ENCODE measurements around the gene ADGRA3.
"Not testable (repeated sequence)": the region's sequence is repeated elsewhere in the genome, so short reads cannot be mapped to it uniquely, and the experiment has no call there.

The ADGRA3 gene

GRCh38 chr4:22485737-22486136 lies 30.1 kb downstream of the ADGRA3 start:
- no peak for DNase-seq (ENCODE audit: extremely low spot score, insufficient read length, low read depth)

DNA sequence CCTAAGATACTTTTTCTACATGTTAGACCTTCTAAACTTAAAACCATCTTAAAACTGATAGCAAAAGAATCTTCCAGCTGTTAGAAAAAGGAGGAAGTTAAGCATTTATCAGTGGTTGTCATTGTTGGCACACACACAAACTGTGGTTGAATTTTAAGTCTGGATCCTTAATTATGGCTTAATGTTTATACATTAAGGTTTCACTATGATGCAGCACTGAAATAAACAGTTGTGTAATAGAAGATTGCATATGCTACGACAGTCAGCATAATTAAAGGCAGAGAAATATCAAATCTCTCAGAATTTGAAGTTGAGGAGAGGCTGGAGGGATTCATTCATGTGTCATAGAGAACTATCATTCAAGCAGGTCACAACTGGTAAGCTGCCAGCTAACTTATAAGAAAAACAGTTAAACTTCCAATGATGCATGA lies 32.3 kb downstream of the ADGRA3 start:
- FAIRE-seq (no peak), DNase-seq (ENCODE audit: extremely low spot score, insufficient read length, low read depth) (no peak)

More at GRCh38 chr4:22485737-22486136, 30.1 kb downstream of the ADGRA3 start:
- FAIRE-seq, result no peak

DNA sequence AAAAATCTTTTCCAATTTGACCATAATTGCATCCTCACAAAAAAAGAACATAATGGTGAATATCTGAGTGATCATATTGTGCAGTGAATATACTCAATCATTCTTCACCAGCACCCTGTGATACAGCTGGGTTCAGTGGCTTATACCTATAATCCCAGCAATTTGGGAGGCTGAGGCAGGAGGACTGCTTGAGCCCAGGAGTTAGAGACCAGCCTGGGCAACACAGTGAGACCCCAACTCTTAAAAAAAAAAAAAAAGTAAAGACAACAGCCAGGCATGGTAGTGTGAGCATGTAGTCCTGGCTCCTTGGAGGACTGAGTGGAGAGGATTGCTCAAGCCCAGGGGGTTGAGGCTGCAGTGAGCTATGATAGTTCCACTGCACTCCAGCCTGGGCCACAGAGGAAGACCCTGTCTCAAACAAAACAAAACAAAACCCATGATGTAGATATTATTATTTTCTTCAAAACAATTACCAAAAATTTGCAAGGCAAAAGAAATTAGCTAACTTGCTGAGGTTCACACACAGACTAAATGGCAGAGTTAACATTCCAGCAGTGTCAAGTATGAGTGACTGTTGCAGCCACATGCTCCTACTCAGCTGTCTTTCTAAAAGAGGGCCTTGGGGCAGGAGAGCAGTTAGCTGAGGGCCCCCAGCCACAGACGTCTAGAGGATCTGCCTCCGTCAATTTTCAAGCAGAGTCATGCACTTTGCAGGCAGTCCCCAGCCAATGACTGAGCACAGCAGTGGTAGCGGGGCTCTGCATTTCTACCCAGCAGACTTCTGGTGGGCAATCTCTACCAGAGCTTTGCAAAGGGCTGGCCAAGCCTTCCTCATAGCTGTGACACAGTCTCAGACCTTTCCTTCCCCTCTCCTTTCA lies 33.4 kb downstream of the ADGRA3 start:
- no peak for FAIRE-seq
- no peak for DNase-seq (ENCODE audit: extremely low spot score, insufficient read length, low read depth)

- no peak for FAIRE-seq
These were observed 35.1 kb downstream of the ADGRA3 start for GRCh38 chr4:22480675-22481327.

DNA sequence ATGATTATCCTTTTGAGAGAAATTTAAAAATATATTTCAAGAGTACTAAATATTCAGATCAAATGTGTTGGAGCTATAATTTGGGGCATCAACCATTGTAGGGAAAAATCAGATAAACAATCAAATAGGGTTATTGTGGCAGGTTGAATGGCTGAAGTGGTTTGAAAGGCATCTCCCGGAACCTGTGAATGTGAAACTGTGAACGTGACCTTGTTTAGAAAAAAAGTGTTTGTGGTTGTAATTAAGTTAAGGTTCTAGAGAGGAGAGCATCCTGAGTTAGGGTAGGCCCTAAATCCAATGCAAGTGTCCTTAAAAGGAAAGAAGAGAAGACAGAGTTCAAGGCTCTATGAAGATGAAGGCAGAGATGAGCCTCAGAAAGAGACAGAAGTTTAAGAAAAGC lies 37.4 kb downstream of the ADGRA3 start:
- DNase-seq (ENCODE audit: extremely low spot score, insufficient read length, low read depth), result no peak
- FAIRE-seq, result no peak

More at GRCh38 chr4:22480675-22481327, 35.1 kb downstream of the ADGRA3 start:
- DNase-seq (ENCODE audit: extremely low spot score, insufficient read length, low read depth), result no peak

GRCh38 chr4:22477813-22478182 lies 38.1 kb downstream of the ADGRA3 start:
- DNase-seq (ENCODE audit: extremely low spot score, insufficient read length, low read depth) (no peak), FAIRE-seq (no peak)

DNA sequence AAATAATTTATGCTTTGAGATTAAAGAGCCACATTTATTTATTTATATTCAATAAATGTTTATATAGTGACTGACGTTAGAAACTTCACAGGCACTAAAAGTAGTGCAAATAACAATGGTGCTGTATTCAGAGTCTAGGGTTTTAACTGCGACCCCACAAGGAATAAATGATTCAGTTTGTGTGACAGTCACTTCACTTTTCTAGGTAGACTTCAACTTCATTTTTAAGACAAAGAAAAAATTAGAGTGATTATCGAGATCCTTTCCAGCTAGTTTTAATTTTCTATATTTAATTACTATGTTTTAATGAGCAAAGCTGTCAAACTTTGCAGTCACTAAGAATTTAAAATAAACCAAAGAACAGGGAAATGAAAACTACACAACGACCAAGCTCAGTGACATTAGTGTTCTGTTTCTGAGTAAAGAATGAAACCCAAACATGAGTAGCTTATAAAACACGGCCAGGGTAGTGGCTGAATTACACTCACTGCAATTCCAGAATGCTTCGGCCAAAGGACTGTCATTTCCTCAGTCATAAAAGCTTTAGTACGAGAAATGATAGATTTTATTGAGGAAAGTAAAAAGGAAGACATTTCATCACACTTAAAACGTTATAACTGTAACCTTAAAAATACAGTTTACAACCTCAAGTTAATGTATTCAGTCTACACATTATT lies 38.6 kb downstream of the ADGRA3 start:
- DNase-seq (ENCODE audit: extremely low spot score, insufficient read length, low read depth) (no peak), FAIRE-seq (no peak)

GRCh38 chr4:22476011-22476410 lies 39.9 kb downstream of the ADGRA3 start:
- FAIRE-seq, result no peak
- no peak for DNase-seq (ENCODE audit: extremely low spot score, insufficient read length, low read depth)

DNA sequence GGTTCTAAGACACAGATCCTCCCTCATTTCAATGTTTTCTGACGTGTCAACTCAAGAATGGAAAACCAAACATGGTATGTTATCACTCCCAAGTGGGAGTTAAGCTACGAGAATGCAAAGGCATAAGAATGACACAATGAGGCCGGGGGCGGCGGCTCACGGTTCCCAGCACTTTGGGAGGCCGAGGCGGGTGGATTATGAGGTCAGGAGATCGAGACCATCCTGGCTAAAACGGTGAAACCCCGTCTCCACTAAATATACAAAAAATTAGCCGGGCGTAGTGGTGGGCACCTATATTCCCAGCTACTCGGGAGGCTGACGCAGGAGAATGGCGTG lies 40.6 kb downstream of the ADGRA3 start:
- DNase-seq (ENCODE audit: extremely low spot score, insufficient read length, low read depth); FAIRE-seq: not testable (repeated sequence)

DNA sequence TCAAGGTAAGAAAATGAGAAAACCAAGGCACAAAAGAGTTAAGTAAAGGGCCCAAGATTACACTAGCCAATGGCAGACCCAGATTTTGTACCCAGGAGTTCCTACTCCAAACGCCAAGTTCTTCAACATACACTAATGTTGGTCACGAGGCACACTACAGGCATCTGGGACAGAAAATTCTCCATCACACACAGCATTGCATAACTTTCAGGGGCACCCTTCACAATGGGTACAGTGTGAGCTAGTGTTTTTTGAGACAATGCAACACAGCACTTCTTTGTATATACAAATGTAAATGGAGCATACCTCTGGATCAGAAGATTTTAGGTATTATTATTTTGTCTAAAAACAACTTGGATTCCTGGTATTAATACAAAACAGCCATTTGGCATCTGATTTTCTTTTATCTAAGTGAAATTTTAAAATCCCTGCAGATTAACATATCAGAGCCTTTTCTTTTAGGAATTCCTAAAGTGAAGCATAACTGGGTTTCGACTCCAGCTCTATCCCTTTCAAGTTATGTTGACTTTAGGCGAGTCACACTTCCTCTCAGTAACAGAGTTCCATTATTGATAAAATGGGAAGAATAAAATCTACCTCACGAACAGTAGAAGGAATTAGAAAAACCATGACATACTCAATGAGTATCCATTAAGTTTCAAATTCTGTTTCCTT lies 41.1 kb downstream of the ADGRA3 start:
- no peak for FAIRE-seq
- DNase-seq (ENCODE audit: extremely low spot score, insufficient read length, low read depth), result no peak

GRCh38 chr4:22473268-22473667 lies 42.6 kb downstream of the ADGRA3 start:
- FAIRE-seq, result no peak

DNA sequence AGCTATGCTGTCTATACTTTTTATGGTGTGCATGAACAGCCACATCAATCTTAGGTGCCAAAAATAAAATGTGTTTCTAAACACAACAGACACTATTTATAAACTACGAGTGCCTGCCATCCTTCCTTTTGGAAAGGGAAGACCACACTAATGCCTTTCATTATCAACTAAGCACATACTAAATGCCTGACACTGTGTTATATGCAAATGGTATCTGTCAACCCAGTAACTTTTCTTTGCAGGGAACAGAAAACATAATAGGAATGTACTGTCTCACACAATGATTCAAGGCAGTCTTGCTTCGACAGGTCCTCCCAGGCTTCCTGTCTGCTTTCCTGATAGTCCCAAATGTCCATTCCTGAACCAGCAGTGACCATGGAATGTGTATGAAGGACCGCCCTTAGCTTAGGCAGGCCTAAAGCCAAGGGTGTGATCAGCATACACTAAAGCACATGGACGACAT lies 43.8 kb downstream of the ADGRA3 start:
- FAIRE-seq (no peak), DNase-seq (ENCODE audit: extremely low spot score, insufficient read length, low read depth) (no peak)

More at GRCh38 chr4:22473268-22473667, 42.6 kb downstream of the ADGRA3 start:
- no peak for DNase-seq (ENCODE audit: extremely low spot score, insufficient read length, low read depth)

DNA sequence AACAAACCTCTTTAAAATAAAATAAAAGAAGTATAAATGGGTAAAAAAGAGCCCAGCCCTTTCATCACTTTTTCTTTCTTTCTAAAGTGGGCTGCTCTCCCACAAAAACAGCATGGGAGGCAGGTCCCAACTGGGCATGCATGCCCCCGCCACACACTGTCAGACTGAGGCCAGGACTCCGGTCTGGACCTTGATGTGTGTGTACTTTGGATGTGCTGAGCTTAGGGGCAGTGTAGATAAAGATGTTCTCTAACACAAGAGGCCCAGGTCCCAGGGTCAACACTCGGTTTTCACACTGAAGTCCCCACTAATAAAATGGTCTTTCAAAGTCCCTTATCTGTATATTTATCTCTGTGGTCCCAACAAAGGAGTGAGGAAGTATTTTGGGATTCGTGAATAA lies 44.4 kb downstream of the ADGRA3 start:
- no peak for FAIRE-seq
- DNase-seq (ENCODE audit: extremely low spot score, insufficient read length, low read depth), result no peak

GRCh38 chr4:22466581-22466980 lies 49.3 kb downstream of the ADGRA3 start:
- no peak for FAIRE-seq
- DNase-seq (ENCODE audit: extremely low spot score, insufficient read length, low read depth), result no peak

GRCh38 chr4:22465996-22466395 lies 49.9 kb downstream of the ADGRA3 start:
- no peak for FAIRE-seq
- DNase-seq (ENCODE audit: extremely low spot score, insufficient read length, low read depth), result no peak

DNA sequence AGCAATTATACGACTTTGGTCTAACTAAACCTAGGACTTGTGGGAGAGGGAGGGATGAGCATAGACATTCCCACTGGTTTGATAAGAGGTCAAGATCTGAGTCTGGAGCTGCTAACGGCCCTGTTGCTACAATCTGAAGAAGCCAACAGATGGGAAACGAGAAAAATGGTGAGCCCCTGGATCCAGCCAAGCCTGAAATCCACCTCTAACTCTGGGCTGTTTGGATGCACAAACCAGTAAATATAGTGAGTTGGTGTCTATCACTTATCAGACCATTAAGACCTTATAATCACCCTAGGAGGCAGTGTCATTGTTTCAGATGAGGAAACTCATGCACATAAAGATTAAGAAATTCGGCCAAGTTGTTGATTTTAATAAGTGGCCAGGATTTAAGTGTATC lies 50.5 kb downstream of the ADGRA3 start:
- DNase-seq (ENCODE audit: extremely low spot score, insufficient read length, low read depth) (no peak), FAIRE-seq (no peak)

GRCh38 chr4:22463179-22463578 lies 52.7 kb downstream of the ADGRA3 start:
- FAIRE-seq, result no peak
- DNase-seq (ENCODE audit: extremely low spot score, insufficient read length, low read depth), result no peak

DNA sequence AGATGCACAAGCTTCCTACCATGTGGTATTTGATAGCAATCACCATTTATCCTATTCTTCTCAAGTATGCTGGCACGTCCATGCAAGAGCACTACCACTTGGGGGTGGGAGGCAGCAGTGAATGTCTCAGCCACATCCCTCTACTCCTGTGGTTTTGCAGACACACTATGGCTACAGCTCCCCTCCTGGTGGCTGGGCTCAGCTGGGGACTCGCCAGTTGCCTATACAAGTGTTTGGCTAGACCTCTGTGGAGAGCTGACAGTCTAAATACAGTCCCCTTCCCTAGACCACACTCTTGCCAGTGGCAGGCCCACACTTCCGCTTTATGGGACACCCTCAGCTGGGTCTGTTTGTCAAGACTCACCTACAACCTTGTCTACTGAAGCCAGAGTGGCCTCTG lies 53.2 kb downstream of the ADGRA3 start:
- DNase-seq (ENCODE audit: extremely low spot score, insufficient read length, low read depth), result no peak
- FAIRE-seq, result no peak

- FAIRE-seq (no peak), DNase-seq (ENCODE audit: extremely low spot score, insufficient read length, low read depth) (no peak)
These were observed 55.6 kb downstream of the ADGRA3 start for GRCh38 chr4:22460266-22460665.

- no peak for FAIRE-seq
- no peak for DNase-seq (ENCODE audit: extremely low spot score, insufficient read length, low read depth)
These were observed 57.8 kb downstream of the ADGRA3 start for GRCh38 chr4:22458098-22458497.

Measured in GM18507 (cell line).